PFSK-1 (cell line): Measurements from ENCODE around the gene UST. TPM values are rescaled to one million over a fixed set of nuclear protein-coding genes. Genes with fewer than 3 reads are reported as not detected.
A peak's percentile ranks its signal among the peaks of the same experiment; 100 is the strongest.

Experiments
- FOXP2 ChIP-seq: optimal IDR thresholded peaks from 2 replicates; pipeline ENCODE3; 2011; ENCODE audit warnings: borderline replicate concordance, control low read depth, inconsistent platforms; ENCODE audit not compliant: insufficient read depth; ENCODE audit errors: extremely low read length, extremely low read depth
- POLR2AphosphoS5 ChIP-seq: IDR thresholded peaks from 2 replicates; pipeline ENCODE4 v1.6.1; 2012; ENCODE audit warnings: low read depth, mild to moderate bottlenecking, control low read depth, low read length, moderate library complexity
- SIN3A ChIP-seq: IDR thresholded peaks from 2 replicates; pipeline ENCODE4 v1.6.1; 2012; ENCODE audit warnings: mild to moderate bottlenecking, low read length, moderate library complexity, borderline replicate concordance; ENCODE audit not compliant: insufficient read depth
- TAF1 ChIP-seq: IDR thresholded peaks from 2 replicates; pipeline ENCODE4 v1.6.1; 2012; ENCODE audit warnings: low read length, control low read depth, borderline replicate concordance; ENCODE audit not compliant: insufficient read depth
- polyA plus RNA-seq: library from polyadenylated mRNA; unstranded; fragments of >200 nt; gene quantifications from one replicate; pipeline ENCODE4 v1.2.1, GENCODE V29; 2012; ENCODE audit warnings: low read depth, missing spikeins; ENCODE audit not compliant: insufficient read length
- TF ChIP-seq, protein P1 (sequence below), 2 experiments: IDR thresholded peaks; 2 replicates each; pipeline versions ENCODE4 v1.6.1 to v1.8.0; 2011 to 2012; ENCODE audit warnings: low read depth in 2 of 2, low read length in 2 of 2, control low read depth in 1 of 2, inconsistent platforms in 1 of 2, mild to moderate bottlenecking in 1 of 2, moderate library complexity in 1 of 2; ENCODE audit not compliant: insufficient read depth in 1 of 2

The UST gene, protein sequence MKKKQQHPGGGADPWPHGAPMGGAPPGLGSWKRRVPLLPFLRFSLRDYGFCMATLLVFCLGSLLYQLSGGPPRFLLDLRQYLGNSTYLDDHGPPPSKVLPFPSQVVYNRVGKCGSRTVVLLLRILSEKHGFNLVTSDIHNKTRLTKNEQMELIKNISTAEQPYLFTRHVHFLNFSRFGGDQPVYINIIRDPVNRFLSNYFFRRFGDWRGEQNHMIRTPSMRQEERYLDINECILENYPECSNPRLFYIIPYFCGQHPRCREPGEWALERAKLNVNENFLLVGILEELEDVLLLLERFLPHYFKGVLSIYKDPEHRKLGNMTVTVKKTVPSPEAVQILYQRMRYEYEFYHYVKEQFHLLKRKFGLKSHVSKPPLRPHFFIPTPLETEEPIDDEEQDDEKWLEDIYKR
- polyA plus RNA-seq = 10.8 TPM

DNA sequence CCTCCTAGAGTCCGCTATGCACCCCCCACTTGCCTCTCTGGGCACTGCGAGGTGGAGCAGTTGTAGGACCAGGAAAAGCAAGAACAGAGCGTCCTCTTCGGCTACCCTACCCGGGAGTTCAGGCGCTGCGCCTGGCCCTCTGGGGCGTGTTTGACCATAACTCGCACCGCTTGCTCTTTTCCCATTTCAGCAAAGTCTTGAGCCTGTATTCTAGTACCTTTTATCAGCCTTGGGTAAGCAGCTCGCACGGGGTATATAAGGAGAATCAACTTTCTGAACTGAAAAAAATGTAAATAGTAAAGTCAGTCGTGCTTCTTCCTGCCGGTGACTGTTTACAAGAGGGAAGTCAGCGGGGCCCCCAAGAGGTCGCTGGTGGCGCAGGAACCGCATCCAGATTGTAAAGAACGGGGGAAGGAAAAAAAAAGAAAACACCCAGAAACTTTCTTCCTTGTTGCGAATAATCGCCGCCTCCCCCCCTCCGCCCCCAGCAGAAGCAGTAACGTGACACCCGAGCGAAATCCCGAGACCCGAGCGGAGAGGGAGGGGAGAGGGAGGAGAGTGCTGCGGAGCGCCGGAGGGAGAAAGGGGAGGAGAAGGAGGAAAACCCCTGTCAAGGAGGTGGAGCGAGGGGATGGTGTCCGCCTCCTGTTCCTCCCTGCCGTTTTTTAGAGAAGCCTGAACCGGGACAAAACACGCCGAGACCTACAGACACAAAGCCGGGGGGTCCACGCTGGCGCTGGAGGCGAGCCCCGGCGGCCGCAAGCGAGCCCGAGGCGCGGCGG, at the start of gene UST:
Gene UST (plus strand): TSS at position 668 of the 782 bp plus-strand sequence. CDS start 401 bp downstream, outside the sequence.
- peak; percentile 76; the same call in 1 of the 2 replicates for TF ChIP-seq POLR2AphosphoS5
- TF ChIP-seq FOXP2 = peak; percentile 39
- TF ChIP-seq TAF1 = peak; percentile 70; the same call in 1 of the 2 replicates
- TF ChIP-seq, protein P1, sequence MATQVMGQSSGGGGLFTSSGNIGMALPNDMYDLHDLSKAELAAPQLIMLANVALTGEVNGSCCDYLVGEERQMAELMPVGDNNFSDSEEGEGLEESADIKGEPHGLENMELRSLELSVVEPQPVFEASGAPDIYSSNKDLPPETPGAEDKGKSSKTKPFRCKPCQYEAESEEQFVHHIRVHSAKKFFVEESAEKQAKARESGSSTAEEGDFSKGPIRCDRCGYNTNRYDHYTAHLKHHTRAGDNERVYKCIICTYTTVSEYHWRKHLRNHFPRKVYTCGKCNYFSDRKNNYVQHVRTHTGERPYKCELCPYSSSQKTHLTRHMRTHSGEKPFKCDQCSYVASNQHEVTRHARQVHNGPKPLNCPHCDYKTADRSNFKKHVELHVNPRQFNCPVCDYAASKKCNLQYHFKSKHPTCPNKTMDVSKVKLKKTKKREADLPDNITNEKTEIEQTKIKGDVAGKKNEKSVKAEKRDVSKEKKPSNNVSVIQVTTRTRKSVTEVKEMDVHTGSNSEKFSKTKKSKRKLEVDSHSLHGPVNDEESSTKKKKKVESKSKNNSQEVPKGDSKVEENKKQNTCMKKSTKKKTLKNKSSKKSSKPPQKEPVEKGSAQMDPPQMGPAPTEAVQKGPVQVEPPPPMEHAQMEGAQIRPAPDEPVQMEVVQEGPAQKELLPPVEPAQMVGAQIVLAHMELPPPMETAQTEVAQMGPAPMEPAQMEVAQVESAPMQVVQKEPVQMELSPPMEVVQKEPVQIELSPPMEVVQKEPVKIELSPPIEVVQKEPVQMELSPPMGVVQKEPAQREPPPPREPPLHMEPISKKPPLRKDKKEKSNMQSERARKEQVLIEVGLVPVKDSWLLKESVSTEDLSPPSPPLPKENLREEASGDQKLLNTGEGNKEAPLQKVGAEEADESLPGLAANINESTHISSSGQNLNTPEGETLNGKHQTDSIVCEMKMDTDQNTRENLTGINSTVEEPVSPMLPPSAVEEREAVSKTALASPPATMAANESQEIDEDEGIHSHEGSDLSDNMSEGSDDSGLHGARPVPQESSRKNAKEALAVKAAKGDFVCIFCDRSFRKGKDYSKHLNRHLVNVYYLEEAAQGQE (IDR thresholded peaks at IDR 0.05; ENCODE audit: insufficient read depth in 1 of 2, low read depth in 2 of 2, low read length in 2 of 2) = 0 out of 4 replicates have a peak, but pooled peaks of 1 of the 2 experiments have one; percentile 33
- peak; percentile 68 for TF ChIP-seq SIN3A

DNA sequence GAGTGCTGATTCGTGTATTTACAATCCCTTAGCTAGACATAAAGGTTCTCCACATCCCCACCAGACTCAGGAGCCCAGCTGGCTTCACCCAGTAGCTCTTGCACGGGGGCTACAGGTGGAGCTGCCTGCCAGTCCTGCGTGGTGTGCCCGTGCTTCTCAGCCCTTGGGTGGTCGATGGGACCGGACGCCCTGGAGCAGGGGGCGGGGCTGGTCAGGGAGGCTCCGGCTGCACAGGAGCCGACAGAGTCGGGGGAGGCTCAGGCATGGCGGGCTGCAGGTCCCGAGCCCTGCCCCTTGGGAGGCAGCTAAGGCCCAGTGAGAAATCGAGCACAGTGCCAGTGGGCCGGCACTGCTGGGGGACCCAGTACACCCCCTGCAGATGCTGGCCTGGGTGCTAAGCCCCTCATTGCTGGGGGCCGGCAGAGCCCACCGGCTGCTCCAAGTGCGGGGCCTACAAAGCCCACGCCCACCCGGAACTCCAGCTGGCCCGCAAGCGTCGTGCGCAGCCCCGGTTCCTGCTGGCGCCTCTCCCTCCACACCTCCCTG, 48.9 kb upstream of the UST start:
- TF ChIP-seq TAF1 = no peak
- TF ChIP-seq, protein P1 (IDR thresholded peaks at IDR 0.05; ENCODE audit: insufficient read depth in 1 of 2, low read depth in 2 of 2, low read length in 2 of 2) = no peak
- no peak for TF ChIP-seq POLR2AphosphoS5
- TF ChIP-seq SIN3A = no peak
- TF ChIP-seq FOXP2 = no peak

DNA sequence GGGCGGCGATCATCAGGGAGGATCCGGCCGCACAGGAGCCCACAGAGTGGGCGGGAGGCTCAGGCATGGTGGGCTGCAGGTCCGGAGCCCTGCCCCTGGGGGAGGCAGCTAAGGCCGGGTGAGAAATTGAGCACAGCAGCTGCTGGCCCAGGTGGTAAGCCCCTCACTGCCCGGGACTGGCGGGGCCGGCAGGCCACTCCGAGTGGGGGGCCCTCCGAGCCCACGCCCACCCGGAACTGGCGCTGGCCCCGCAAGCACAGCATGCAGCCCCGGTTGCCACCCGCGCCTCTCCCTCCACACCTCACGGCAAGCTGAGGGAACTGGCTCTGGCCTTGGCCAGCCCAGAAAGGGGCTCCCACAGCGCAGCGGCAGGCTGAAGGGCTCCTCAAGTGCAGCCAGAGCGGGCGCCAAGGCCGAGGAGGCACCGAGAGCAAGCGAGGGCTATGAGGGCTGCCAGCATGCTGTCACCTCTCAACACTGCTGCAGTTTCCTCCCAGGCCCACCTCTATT, 48.1 kb upstream of the UST start:
- no peak for TF ChIP-seq TAF1
- TF ChIP-seq, protein P1 (IDR thresholded peaks at IDR 0.05; ENCODE audit: insufficient read depth in 1 of 2, low read depth in 2 of 2, low read length in 2 of 2) = no peak
- no peak for TF ChIP-seq FOXP2
- TF ChIP-seq POLR2AphosphoS5 = no peak
- no peak for TF ChIP-seq SIN3A

DNA sequence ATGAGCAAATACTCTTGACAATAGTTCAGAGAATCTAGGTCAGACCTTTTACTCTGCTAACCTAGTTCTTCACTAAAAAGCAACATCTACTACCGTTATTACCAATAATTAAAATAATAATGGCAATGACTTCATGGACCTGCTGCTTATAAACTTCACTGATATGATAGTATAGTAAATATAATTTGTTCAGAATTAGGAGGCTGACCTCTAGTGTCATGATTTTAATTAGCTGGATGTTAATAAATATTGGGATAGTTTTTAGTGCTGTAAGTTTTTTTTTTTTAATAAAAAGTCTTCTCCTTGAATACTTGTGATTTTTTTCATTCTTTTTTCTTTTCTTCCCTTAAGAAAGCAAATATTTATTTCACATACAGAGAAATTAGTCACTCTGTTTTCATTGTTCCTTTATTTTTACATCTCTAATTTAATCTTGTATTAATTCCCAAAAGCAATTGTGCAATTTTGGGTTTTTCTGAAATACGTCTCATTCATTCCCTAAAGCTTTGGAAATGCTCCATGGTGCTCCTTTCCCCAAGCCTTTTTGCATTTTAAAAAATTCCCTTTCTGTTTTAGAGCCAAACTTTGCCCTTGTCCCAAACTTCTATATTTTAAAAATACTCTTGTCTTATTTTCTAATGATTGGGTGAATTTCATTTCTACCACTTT, 46.6 kb upstream of the UST start:
- no peak for TF ChIP-seq SIN3A
- TF ChIP-seq FOXP2 = no peak
- TF ChIP-seq, protein P1 (IDR thresholded peaks at IDR 0.05; ENCODE audit: insufficient read depth in 1 of 2, low read depth in 2 of 2, low read length in 2 of 2) = no peak
- TF ChIP-seq POLR2AphosphoS5 = no peak
- TF ChIP-seq TAF1 = no peak
